GM21619 (cell line): ENCODE measurements around the gene TEX12.
"Not testable (repeated sequence)": the region's sequence is repeated elsewhere in the genome, so short reads cannot be mapped to it uniquely, and the experiment has no call there.

Experiments
- ATAC-seq: cut with Tn5 transposase; IDR thresholded peaks from one replicate; pipeline ENCODE4 v1.9.1; 2021; ENCODE audit not compliant: unreplicated experiment

TEX12 gene

DNA sequence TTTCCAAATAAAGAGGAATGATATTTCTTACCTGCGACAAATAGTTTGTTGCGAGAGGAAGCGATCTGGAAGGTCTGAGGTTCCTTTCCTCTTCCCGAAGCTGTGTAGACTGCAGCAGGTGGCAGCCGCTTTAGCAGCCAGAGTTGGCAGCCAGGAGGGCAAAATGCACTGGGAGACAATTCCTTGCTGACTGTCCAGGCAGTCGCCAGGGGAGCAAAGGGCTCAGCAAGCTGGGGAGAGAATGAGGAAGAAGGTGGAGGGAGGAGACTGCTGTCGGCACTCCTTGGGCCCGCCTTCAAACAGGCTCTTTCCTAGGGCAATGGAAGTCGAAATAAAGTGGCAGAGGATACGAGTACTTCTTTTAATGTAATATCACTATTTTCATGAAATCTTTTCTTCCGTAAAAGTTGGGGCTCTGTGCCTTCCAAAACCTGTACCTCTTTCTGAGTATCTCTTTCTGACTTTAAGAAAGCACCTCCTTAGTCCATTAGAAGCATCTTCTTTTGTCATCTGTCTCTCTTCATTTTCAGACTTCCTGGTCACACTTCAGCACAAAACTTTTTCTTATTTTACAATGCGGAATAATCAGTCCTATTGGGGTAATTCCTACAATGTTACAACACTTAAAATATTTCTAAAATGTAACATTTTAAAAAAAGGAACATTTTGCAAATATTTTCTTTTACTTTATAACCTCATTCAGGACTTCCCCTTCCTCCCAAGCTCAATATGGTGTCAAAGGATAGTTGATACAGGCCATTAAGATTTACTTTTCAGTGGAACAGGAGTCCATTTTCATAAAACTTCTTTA is 3.1 kb upstream of the TEX12 start, which contains the start of gene IL18:
TSS of gene IL18 (minus strand) at position 220 of the 811 bp plus-strand sequence. CDS start 9,041 bp downstream, outside the sequence.
- no peak for ATAC-seq

DNA sequence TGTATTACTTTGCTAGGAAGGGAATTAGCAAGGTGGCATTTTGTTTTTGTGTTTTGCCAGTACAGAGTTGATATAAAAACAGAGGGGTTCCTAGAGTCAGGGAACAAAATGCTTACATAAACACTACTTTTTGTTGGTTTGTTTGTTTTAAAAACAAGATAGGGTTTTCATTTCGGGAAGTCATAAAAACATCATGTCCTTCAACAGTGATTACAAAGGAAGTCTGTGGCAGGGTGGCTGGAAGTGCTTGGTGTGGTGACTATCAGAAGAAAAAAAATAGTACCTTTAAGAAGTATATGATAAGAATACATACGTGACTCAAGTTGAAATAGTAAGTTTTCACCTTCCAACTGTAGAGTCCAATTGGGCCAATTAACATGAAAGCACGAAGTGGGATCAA is 2.1 kb upstream of the TEX12 start:
- ATAC-seq, result no peak

DNA sequence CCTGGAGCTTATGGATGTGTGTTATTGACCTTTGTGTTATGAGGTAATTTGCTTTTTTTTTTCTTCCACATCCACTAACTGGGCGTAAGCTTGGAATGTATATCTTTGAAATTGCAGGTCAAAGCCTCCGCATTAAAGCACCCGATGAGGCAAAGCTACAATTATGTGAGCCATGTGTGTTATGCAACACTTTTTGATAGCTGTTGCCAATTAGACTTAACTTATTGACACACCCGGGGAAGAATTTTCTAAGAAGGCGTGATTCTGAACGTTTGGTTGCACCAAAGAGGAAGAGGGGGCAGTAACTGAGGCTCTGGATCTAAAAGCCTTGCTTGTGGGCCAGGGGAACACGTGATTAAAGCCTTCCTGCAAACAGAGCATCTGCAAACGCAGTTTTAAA is 610 bp upstream of the TEX12 start:
- no peak for ATAC-seq

DNA sequence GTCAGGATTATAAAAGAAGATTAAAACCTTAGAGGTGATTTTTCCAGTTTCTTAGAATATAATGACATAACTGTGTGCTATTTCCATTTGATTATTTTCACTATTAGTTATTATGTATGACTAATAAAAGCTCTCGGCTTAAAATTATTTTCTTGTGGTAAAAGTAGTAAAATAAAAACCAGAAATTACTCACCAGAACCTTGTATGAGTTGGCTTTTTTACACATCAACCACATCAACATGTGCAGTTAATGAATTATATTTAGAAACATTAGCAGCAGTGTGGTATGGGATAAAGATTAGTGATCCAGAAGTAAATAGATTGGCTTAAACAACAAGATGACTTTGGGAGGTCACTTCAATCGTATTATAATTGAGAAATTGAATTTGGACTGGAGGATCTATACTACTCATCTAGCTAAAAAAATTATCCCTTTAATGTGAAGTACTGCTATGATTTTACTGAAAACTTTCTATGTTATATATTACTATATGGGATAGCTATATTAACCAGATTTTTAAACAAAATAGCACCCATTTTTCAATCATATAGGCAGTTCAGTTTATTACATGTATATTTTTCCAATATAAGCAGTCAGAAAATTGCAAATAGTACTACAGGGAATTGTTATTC is 5.3 kb downstream of the TEX12 start:
- peak; percentile 50 for ATAC-seq

DNA sequence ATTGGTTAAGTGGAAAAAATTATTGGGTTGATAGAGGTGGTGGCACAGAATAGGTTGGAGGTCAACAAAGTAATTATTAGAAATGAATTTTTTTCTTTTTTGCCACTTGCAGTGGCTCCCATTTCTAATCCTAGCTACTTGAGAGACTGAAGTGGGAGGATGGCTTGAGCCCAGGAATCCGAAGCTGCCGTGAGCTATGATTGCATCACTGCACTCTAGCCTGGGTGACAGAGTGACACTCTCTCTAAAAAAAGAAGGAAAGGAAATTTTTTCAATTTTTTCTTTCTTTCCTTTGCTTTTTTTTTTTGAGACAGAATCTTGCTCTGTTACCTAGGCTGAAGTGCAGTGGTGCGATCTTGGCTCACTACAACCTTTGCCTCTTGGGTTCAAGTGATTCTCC is 6.0 kb downstream of the TEX12 start:
- ATAC-seq, result no peak

DNA sequence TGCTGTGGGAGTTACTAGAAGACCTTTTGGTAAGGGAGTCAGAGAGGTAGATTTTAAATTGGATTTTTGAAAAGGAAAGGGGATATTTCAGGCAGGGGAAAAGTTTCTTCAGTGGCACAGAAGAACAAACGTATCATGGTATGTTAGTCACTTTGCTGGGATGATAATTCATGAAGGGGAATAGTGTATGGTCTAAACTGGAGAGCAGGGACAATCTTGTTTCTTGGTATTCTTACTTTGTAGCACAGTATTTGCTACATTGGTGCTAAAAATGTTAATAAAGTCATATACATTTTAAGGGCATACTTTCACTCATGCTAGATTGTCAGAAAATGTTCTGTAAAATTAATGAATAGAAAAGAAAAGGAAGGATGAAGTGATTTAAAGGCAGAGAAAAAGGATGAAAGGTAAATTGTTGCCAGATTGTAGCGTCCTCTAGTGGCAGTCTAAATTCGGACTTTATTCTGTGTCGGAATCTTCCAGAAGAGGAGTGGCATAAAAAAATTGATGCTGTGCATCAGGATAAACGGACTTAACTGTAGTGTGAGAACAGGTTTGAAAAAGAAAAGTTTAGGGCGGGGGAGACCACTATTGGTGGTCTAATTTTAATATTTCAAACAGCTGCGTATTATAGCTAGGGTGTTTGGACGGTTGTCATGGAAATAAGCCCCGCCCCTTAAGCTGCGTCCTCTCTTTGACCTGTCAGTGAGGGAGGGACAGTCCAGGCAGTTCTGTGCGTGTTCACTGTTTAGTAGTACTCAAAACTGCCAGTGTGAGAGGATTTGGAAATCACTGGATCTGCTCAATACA is 7.8 kb downstream of the TEX12 start, which contains the start of gene BCO2:
TSS of gene BCO2 (plus strand) at position 724 of the 810 bp plus-strand sequence. CDS start 90 bp downstream, outside the sequence.
- no peak for ATAC-seq

DNA sequence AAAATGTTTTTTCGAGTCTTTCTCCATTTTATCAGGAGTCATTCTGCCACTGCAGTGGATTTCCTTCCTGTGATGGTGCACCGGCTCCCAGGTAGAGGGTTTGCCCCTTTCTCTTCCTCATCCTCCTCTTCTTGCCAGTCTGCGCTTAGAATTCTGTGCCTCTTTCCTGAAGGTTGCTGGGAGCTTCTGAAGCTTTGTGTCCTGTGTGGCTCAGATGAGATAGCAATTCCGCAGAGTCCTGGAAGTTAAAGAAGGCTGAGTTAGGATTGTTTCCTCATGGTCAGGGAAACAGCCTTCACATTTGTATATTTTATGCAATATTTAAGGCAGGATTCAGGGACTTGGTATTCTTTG is 8.4 kb downstream of the TEX12 start:
- no peak for ATAC-seq

DNA sequence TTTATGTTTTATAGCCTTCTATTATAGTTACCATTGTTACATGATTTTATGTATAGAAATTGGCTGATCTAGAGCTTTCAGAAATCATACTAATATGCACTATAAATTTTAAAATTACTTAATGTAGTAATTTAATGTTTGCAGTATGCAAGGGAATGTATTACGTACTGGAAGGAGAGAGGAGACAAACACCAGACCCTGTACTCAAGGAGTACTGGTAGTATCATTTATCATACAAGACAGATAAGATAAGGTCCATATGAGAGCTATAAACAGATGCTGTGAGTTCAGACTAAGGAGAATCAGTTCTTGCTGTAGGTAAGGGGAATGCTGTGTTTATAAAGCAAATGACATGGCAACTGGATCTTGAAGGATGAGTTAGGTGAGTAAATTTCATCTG is 8.9 kb downstream of the TEX12 start:
- no peak for ATAC-seq

DNA sequence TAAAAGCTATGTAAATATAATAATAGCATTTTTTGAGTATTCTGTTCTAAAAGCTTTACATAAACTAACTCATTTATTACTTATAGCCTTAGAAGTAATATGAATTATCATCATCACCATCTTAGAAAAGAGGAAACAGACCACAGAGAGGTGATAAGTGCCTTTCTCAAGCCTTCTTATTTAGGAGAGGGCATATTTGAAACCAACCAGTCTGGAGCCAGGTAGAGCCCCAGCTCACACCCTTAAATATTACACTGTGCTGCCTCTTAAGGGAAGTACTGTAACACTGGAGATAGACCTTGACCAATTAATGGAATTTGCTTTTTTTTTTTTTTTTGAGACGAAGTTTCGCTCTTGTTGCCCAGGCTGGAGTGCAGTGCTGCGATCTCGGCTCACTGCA is 10.4 kb downstream of the TEX12 start:
- ATAC-seq, result no peak

DNA sequence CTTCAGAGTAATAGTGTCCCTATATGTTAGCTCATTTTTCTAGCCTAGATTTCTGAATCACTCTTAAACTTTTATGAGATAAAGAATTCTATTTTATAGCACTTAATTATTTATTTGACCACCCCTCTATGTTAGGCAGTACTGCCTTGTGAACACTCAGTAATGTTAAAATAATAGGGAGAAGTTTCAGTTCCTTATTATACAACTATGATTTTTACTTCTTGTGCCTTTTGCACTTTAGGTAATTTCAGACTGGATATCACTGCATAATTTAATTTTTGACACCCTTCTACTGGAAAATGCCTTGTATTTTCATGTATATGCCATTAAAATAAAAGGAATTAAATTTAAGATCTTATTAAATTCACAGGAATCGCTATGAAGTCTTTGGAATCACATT is 11.3 kb downstream of the TEX12 start:
- ATAC-seq, result no peak

DNA sequence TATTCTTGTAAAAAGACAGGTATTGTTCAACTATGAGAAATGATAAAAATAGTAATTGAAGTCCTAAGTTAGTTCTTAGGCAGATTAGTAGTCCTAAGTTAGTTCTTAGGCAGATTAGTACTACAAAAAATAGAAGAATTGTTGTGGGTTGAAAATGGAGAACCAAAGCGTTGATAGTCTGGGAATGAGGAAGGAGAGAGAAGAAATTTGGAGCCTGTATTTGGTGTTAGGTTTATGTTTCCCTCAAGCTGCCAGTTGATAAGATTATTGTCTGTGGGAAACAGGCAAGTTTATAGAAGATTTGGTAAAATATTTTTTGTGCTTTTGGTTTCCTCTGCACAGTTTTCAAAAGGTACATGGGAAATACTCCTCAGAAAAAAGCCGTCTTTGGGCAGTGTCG is 11.8 kb downstream of the TEX12 start:
- ATAC-seq, result no peak

DNA sequence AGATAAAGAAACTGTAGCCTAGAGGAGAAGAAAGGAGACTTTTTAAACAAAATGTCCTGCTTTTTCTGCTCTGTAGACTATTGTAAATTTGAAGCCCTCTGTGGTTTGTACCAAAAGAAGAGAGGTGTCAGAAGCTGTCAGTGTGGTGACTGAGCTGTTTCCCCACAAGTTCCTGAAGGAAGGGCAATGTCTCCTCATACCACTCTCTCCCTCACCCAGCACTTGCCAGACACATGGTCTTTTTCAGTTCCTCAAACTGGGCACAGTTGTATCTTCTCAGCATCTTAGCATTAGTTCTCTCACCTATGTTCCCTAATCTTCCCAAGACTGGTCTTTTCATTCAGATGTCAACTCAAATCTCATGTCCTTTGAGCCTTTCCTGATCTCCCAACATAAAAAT is 12.4 kb downstream of the TEX12 start:
- no peak for ATAC-seq

DNA sequence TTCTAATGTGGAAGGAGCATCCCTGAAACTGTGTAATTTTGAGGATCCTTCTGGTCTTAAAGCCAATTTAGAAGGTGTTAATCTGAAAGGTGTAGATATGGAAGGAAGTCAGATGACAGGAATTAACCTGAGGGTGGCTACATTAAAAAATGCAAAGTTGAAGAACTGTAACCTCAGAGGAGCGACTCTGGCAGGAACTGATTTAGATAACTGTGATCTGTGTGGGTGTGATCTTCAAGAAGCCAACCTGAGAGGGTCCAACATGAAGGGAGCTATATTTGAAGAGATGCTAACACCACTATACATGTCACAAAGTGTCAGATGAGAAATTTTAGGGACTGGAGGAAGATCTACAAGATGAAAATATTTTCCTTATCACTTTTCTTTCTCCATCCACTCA is 15.7 kb downstream of the TEX12 start:
- ATAC-seq, result no peak

DNA sequence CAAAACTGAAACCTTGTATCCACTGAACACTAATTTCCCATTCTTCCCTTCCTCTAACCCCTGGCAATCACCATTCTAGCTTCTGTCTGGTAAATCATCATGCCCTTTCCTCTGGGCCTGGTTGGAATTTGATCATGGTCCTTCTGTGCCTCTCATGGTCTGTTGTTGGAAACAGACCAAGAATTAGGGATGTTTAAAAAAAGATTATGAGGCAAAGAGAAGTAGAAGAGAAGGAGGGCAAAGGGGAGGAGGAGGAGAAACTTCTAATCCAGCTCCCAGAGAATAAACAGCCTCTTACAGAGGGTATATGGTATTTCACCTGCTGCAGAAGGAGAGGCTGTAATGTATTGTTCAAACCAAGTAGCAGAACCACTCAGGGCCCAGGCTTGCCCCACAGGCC is 18.7 kb downstream of the TEX12 start:
- no peak for ATAC-seq

DNA sequence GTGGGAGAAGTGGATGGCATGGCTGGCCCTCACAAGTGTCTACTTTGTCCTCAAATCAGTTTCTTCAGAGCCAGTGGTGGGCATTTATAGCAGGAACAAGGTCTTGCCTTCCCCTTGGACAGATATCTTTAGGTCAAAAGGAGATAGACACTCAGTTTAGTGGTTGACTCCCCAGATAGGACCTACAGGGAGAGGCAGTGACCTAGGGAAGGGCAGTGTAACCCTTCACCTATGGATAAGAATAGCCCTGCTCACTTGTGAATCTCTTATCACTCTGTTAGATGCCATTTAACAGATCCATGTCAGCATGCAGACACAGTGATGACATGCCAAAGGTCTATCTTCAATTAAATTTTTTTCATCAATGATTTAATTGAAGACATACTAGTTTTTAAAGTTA is 19.1 kb downstream of the TEX12 start:
- no peak for ATAC-seq

DNA sequence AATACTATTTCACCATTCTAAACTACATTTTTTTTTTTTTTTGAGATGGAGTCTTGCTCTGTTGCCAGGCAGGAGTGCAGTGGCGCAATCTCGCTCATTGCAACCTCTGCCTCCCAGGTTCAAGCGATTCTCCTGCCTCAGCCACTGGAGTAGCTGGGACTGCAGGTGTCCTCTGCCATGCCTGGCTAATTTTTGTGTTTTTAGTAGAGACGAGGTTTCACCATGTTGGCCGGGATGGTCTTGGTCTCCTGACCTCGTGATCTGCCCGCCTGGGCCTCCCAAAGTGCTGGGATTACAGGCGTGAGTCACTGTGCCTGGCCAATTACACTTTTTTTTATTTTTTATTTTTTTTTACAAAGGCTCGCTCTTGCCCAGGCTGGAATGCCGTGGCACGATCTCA is 27.9 kb downstream of the TEX12 start:
- not testable (repeated sequence) for ATAC-seq

DNA sequence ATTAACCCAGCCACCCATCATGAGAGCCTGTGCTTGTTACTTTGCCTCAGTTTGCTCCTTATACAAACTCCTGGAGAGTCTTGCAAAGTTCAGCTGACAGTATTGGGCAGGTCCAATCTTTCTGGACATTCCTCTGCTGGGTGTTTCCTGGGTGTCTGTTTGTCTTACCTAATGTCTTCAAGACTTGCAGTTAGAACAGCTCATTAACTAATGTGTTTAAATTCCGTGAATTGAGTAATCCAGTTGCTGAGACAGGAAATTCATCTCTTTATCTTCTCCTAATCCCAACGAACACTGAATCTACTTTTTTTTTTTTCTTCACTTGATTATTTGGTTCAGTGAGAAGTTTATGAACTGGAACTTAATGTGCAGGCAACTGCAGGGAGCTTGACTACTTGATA is 28.8 kb downstream of the TEX12 start:
- no peak for ATAC-seq

DNA sequence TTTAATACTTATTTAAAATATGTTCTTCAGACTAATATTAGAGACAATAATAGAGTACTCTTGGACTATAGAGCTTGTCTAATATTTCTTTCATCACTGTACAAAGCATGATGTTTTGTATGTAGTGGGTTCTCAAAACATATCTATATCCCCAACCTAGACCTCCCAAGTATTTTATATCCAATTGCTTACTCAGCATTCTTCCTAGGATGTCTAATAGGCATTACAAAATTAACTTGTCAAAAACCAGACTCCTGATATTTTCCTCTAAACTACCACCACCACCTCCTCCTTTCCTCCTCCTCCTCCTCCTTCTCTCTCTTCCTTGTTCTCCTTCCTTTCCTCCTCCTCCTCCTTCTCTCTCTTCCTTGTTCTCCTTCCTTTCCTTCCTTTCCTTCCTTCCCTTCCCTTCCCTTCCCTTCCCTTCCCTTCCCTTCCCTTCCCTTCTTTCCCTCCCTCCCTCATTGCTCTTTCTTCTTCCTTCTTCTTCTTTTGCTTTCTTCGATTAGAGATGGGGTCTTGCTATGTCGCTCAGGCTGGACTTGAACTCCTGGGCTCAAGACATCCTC is 29.4 kb downstream of the TEX12 start:
- no peak for ATAC-seq

DNA sequence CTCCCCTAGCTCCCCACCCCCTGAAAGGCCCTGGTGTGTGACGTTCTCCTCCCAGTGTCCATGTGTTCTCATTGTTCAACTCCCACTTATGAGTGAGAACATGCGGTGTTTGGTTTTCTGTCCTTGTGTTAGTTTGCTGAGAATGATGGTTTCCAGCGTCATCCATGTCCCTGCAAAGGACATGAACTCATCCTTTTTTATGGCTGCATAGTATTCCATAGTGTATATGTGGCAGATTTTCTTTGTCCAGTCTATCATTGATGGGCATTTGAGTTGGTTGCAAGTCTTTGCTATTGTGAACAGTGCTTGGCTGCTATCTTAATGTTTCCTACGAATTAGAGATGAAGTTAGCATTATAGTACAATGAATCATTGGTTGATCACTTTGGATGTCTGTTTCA is 31.9 kb downstream of the TEX12 start:
- ATAC-seq, result not testable (repeated sequence)

DNA sequence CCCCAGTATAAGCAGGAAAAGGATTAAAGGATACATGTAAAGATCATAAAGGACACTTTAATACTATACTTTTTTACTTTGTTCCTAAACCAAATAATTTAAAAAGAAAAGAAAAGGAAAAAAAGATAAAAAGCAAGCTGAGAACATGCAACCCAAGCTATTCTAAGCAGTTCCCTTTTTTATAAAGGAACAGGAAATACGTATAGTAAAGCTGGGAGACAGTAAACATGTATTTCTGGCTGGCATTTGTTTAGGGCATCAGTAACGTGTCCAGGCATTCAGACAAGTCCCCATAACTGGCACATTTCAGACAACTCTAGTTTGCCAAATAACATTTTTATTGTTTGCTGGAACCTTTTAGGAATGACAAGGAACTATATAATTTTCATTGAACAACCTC is 33.1 kb downstream of the TEX12 start:
- ATAC-seq, result no peak

DNA sequence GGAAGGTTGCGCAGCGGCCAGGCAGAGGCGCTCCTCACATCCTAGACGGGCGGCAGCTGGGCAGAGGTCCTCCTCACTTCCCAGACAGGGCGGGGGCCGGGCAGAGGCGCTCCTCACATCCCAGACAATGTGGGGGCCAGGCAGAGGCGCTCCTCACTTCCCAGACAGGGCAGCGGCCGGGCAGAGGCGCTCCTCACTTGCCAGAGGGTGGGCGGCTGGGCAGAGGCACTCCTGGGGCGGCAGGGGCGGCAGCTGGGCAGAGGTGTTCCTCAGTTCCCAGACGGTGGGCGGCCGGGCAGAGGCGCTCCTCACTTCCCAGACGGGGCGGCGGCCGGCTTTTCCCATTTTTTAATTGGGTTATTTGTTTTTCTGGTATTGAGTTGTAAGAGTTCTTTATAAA is 38.9 kb downstream of the TEX12 start:
- no peak for ATAC-seq
